BLaER1 (cell line): Measurements from ENCODE around the gene TLCD2.
A peak's percentile ranks its signal among the peaks of the same experiment; 100 is the strongest.

ENCODE experiments used
- H3K27ac ChIP-seq: shearing (Covaris generic); formaldehyde crosslinking; 2 replicates; pipeline ENCODE4 v1.8.1; 2022
- H3K27me3 ChIP-seq: shearing (Covaris generic); formaldehyde crosslinking; 2 replicates; pipeline ENCODE4 v1.8.1; 2022
- H3K36me3 ChIP-seq: shearing (Covaris generic); formaldehyde crosslinking; 2 replicates; pipeline ENCODE4 v1.8.1; 2022
- H3K4me1 ChIP-seq: shearing (Covaris generic); formaldehyde crosslinking; 2 replicates; pipeline ENCODE4 v1.8.1; 2022
- H3K4me2 ChIP-seq: shearing (Covaris generic); formaldehyde crosslinking; 2 replicates; pipeline ENCODE4 v1.8.1; 2022
- H3K4me3 ChIP-seq: shearing (Covaris generic); formaldehyde crosslinking; 2 replicates; pipeline ENCODE4 v1.8.1; 2022
- H3K9ac ChIP-seq: shearing (Covaris generic); formaldehyde crosslinking; 2 replicates; pipeline ENCODE4 v1.8.1; 2022
- H3K9me3 ChIP-seq: shearing (Covaris generic); formaldehyde crosslinking; 2 replicates; pipeline ENCODE4 v1.8.1; 2022
- H4K20me1 ChIP-seq: shearing (Covaris generic); formaldehyde crosslinking; 2 replicates; pipeline ENCODE4 v1.8.1; 2022
- Cebpa-rat ChIP-seq: shearing (Covaris generic); IDR thresholded peaks from 2 replicates; pipeline ENCODE4 v1.8.1; 2022

Gene TLCD2

GRCh38 chr17:1709971-1710806 is at the start of gene TLCD2:
TSS of gene TLCD2 (minus strand) at chr17:1710377. CDS start at chr17:1710242, 135 bp downstream.
- peak within 1 kb of the TSS; percentile 89 for H3K4me2 ChIP-seq
- H3K9ac ChIP-seq: peak within 1 kb of the TSS; percentile 53; the same call in 1 of the 2 replicates
- peak within 1 kb of the TSS; percentile 67 for H3K4me3 ChIP-seq
- H3K9me3 ChIP-seq: no peaks in the 10 kb centered on the region
- no peaks in the 10 kb centered on the region for H3K36me3 ChIP-seq
- no peak within 1 kb of the TSS for H3K27ac ChIP-seq
- H4K20me1 ChIP-seq: peaks cover 46% of the 10 kb centered on the region
- peaks cover 23% of the 10 kb centered on the region for H3K4me1 ChIP-seq
- no peak for TF ChIP-seq Cebpa-rat
- H3K27me3 ChIP-seq: peaks cover 94% of the 10 kb centered on the region

DNA sequence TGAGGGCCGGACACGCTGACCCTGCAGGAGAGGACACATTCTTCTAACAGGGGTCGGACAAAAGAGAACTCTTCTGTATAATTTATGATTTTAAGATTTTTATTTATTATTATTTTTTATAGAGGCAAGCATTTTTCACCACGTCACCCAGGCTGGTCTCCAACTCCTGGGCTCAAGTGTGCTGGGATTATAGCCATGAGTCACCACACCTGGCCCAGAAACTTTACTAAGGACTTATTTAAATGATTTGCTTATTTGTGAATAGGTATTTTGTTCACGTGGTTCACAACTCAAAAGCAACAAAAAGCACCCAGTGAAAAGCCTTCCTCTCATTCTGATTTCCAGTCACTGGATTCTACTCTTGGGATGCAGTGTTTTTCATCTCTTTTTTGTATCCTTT is 49.4 kb upstream of the TLCD2 start:
- TF ChIP-seq Cebpa-rat: no peak
- Histone ChIP-seq H4K20me1 (no peaks in the 10 kb centered on the region), H3K4me2 (no peak overlapping the region)

GRCh38 chr17:1758807-1759206 is 48.6 kb upstream of the TLCD2 start:
- Histone ChIP-seq H3K36me3 (no peaks in the 10 kb centered on the region), H4K20me1 (no peaks in the 10 kb centered on the region), H3K9ac (no peak overlapping the region), H3K4me2 (no peak overlapping the region), H3K27ac (no peak overlapping the region), H3K4me3 (no peak overlapping the region), H3K4me1 (peaks cover 49% of the 10 kb centered on the region), H3K9me3 (no peaks in the 10 kb centered on the region), H3K27me3 (0 out of 2 replicates have a peak, but pooled peaks cover 3% of the 10 kb centered on the region)
- no peak for TF ChIP-seq Cebpa-rat

More for the DNA sequence above, 49.4 kb upstream of the TLCD2 start:
- H3K9me3 ChIP-seq: no peaks in the 10 kb centered on the region
- peaks cover 56% of the 10 kb centered on the region for H3K4me1 ChIP-seq
- H3K9ac ChIP-seq: no peak overlapping the region
- no peaks in the 10 kb centered on the region for H3K36me3 ChIP-seq
- H3K27me3 ChIP-seq: 0 out of 2 replicates have a peak, but pooled peaks cover 3% of the 10 kb centered on the region
- H3K27ac ChIP-seq: no peak overlapping the region
- no peak overlapping the region for H3K4me3 ChIP-seq

- Histone ChIP-seq H3K4me2 (peak overlapping the region; percentile 78), H3K9ac (peak overlapping the region; percentile 64; the same call in 1 of the 2 replicates)
These were observed 45.7 kb upstream of the TLCD2 start for GRCh38 chr17:1755827-1756262.

DNA sequence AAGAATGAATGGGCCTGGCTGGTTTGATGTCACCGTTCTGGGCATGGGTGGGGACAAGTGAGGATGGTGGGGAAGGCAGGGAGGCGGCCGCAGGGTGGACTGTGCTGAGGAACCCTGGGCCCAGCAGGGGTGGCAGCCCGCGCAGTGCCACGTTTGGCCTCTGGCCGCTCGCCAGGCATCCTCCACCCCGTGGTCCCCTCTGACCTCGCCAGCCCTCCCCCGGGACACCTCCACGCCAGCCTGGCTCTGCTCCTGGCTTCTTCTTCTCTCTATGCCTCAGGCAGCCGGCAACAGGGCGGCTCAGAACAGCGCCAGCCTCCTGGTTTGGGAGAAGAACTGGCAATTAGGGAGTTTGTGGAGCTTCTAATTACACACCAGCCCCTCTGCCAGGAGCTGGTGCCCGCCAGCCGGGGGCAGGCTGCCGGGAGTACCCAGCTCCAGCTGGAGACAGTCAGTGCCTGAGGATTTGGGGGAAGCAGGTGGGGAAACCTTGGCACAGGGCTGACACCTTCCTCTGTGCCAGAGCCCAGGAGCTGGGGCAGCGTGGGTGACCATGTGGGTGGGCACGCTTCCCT is 45.2 kb upstream of the TLCD2 start:
- Histone ChIP-seq H3K27ac (peak overlapping the region; percentile 71), H3K36me3 (no peaks in the 10 kb centered on the region), H3K27me3 (0 out of 2 replicates have a peak, but pooled peaks cover 3% of the 10 kb centered on the region), H3K4me2 (peak overlapping the region; percentile 78), H3K9ac (peak overlapping the region; percentile 64), H3K9me3 (no peaks in the 10 kb centered on the region), H4K20me1 (no peaks in the 10 kb centered on the region), H3K4me3 (no peak overlapping the region), H3K4me1 (peaks cover 42% of the 10 kb centered on the region)
- TF ChIP-seq Cebpa-rat: no peak

More at GRCh38 chr17:1755827-1756262, 45.7 kb upstream of the TLCD2 start:
- peak overlapping the region; percentile 71 for H3K27ac ChIP-seq
- H3K4me1 ChIP-seq: peaks cover 41% of the 10 kb centered on the region
- H4K20me1 ChIP-seq: no peaks in the 10 kb centered on the region
- H3K9me3 ChIP-seq: no peaks in the 10 kb centered on the region
- H3K36me3 ChIP-seq: no peaks in the 10 kb centered on the region
- TF ChIP-seq Cebpa-rat: no peak
- 0 out of 2 replicates have a peak, but pooled peaks cover 3% of the 10 kb centered on the region for H3K27me3 ChIP-seq
- H3K4me3 ChIP-seq: no peak overlapping the region

GRCh38 chr17:1754430-1755112 is 44.4 kb upstream of the TLCD2 start:
- Histone ChIP-seq H3K27me3 (0 out of 2 replicates have a peak, but pooled peaks cover 3% of the 10 kb centered on the region), H3K4me1 (peaks cover 42% of the 10 kb centered on the region), H3K9me3 (no peaks in the 10 kb centered on the region), H4K20me1 (no peaks in the 10 kb centered on the region), H3K4me3 (no peak overlapping the region), H3K27ac (peak overlapping the region; percentile 71; the same call in 1 of the 2 replicates), H3K4me2 (peak overlapping the region; percentile 78), H3K9ac (peak overlapping the region; percentile 64; the same call in 1 of the 2 replicates), H3K36me3 (no peaks in the 10 kb centered on the region)
- TF ChIP-seq Cebpa-rat: no peak

DNA sequence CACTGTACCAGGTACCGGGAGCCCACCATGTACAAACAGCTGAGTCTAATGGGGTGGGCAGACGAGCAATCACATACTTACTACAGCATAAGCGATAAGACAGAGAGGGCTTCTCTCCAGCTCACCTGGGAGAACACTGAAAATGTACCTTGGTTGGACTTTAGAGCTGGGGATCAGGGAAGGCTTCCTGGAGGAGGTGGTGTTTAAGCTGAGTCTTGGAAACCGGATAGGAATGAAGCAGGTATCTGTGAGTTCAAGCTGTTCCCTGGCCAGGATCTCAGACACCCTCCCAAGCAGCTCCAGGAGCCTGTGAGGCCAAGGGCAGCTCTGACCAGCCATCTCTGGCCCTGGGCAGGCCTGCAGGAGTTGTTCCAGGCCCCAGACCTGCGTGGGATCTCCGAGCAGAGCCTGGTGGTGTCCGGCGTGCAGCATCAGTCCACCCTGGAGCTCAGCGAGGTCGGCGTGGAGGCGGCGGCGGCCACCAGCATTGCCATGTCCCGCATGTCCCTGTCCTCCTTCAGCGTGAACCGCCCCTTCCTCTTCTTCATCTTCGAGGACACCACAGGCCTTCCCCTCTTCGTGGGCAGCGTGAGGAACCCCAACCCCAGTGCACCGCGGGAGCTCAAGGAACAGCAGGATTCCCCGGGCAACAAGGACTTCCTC is 43.7 kb upstream of the TLCD2 start:
- no peak overlapping the region for H3K27ac ChIP-seq
- H3K9ac ChIP-seq: no peak overlapping the region
- peaks cover 42% of the 10 kb centered on the region for H3K4me1 ChIP-seq
- no peaks in the 10 kb centered on the region for H3K36me3 ChIP-seq
- TF ChIP-seq Cebpa-rat: no peak
- H3K9me3 ChIP-seq: no peaks in the 10 kb centered on the region
- no peaks in the 10 kb centered on the region for H4K20me1 ChIP-seq
- no peak overlapping the region for H3K4me2 ChIP-seq
- H3K4me3 ChIP-seq: no peak overlapping the region
- H3K27me3 ChIP-seq: 0 out of 2 replicates have a peak, but pooled peaks cover 3% of the 10 kb centered on the region

GRCh38 chr17:1752425-1753262 is 42.5 kb upstream of the TLCD2 start:
- Histone ChIP-seq H3K4me2 (peak overlapping the region; percentile 37), H3K27ac (peak overlapping the region; percentile 3), H3K9me3 (no peaks in the 10 kb centered on the region), H4K20me1 (no peaks in the 10 kb centered on the region), H3K4me1 (peaks cover 42% of the 10 kb centered on the region), H3K9ac (no peak overlapping the region), H3K4me3 (no peak overlapping the region), H3K27me3 (no peaks in the 10 kb centered on the region), H3K36me3 (no peaks in the 10 kb centered on the region)
- no peak for TF ChIP-seq Cebpa-rat

GRCh38 chr17:1750628-1751027 is 40.5 kb upstream of the TLCD2 start:
- no peak overlapping the region for H3K9ac ChIP-seq
- no peak for TF ChIP-seq Cebpa-rat
- H3K27ac ChIP-seq: no peak overlapping the region
- no peaks in the 10 kb centered on the region for H3K27me3 ChIP-seq
- no peaks in the 10 kb centered on the region for H3K9me3 ChIP-seq
- H3K4me3 ChIP-seq: no peak overlapping the region
- H3K4me1 ChIP-seq: peaks cover 33% of the 10 kb centered on the region
- H4K20me1 ChIP-seq: no peaks in the 10 kb centered on the region
- H3K4me2 ChIP-seq: no peak overlapping the region
- no peaks in the 10 kb centered on the region for H3K36me3 ChIP-seq
